GM18907 (cell line): ENCODE data around the gene PTGER2.

Source experiments
- ATAC-seq: cut with Tn5 transposase; IDR thresholded peaks from one replicate; pipeline ENCODE4 v1.9.1; 2021; ENCODE audit warnings: mild to moderate bottlenecking, moderate library complexity; ENCODE audit not compliant: unreplicated experiment

Gene PTGER2

GRCh38 chr14:52366796-52367315 lies 52.7 kb downstream of the PTGER2 start:
- ATAC-seq, result no peak

DNA sequence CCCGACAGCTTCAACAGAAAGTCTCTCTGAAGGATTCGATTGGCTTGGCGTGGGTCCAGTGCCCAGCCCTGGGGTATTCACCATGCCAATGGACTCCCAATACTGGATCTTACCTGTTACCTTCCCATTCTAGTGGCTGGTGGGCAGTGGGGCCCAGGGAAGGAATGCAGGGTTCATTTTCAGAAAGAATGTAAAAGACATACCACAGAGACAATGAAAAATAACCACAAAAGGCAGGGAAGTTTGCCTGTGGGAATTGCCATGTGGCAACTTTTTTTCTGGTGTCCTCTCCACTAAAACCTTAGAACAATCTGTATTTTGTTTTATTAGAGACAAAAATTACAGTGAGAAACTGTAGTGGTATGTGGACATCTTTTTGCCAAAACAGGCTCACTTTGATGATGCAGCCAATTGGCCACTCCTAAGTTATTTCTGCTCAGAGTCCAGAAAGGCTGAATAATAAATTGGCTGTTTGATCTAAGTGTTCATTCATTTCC lies 55.2 kb downstream of the PTGER2 start:
- ATAC-seq, result no peak

DNA sequence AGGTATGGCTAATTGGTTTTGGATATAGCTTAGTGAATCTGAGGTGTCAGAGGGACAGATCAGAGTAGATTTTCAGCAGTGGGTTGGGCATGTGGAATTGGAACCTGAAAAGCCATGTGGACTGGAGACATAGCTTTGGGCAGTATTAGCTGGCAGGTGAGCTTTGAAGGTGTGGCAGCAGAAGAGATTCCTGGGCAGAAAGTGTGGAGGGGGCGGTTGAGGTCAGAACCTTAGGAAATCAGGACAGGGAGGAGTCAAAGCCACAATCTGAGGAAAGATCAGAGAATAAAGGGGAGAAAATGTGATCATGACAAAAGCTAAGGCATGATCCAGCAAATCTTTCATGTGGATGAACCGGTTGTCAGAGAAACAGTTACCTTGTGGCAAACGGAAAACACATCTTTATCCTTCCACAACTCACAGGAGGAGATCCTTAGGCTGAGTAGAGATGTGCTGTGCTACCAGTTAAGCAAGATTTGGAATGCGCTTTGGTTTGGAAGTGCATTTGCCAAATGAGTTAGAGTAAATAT lies 56.4 kb downstream of the PTGER2 start:
- ATAC-seq, result no peak

- ATAC-seq, result no peak
These were observed 63.8 kb downstream of the PTGER2 start for GRCh38 chr14:52377940-52378339.
